Right lung (tissue), 5 donors: Measurements from ENCODE around the gene PRRC2C. TPM values are rescaled to one million over a fixed set of nuclear protein-coding genes. Genes with fewer than 3 reads are reported as not detected.
"Not testable (repeated sequence)": the region's sequence is repeated elsewhere in the genome, so short reads cannot be mapped to it uniquely, and the experiment has no call there.

Experiments used
- DNase-seq, 2 donors: peaks; one replicate each; pipeline ENCODE4 v3.0.0-alpha.2; 2013
- polyA plus RNA-seq, 5 donors: library from polyadenylated mRNA; unstranded; fragments of 120-200 nt; gene quantifications; one replicate each; pipeline versions ENCODE4 v1.2.1 to v1.2.3, GENCODE V29; 2013; ENCODE audit warnings: inconsistent platforms in 1 of 5, low replicate concordance in 1 of 5; ENCODE audit not compliant: insufficient read length in 5 of 5, insufficient read depth in 1 of 5

Gene PRRC2C
- polyA plus RNA-seq, 5 donors, result 88.3 to 131 (median 121) TPM

DNA sequence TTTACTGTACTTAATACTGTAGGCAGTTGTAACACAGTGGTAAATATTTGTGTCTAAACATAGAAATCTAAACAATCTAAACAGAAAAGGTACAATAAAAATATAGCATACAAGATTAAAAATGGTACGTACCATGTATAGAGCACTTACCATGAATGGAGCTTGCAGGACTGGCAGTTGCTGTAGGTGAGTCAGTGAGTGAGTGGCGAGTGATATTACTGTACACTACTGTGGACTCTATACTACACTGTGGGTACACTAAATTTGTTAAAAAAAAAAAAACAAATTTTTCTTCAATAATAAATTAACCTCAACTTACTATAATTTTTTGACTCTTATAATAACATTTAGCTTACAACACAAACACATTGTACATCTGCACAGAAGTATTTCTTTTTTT lies 97.3 kb downstream of the PRRC2C start:
- DNase-seq, result no peak

DNA sequence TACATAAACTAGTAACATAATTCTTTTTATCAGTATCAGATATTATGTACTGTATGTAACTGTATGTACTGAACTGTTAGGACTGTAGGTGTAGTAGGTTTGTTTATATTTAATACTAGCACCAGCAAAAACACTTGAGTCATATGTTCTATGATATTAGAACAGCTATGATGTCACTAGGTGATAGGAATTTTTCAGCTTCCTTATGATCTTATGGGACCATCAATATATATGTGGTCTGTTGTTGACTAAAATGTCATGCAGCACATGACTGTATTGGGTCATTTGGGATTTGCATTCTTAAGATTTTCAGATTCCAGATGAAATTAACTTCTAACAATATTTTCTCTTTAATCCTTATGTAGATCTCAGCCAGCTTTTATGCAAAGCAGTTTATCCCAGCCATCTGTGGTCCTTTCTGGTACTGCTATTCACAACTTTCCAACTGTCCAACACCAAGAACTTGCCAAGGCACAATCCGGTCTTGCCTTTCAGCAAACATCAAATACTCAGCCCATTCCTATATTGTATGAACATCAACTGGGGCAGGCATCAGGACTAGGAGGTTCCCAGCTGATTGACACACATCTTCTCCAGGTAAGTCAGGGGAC lies 98.4 kb downstream of the PRRC2C start:
- no peak for DNase-seq

DNA sequence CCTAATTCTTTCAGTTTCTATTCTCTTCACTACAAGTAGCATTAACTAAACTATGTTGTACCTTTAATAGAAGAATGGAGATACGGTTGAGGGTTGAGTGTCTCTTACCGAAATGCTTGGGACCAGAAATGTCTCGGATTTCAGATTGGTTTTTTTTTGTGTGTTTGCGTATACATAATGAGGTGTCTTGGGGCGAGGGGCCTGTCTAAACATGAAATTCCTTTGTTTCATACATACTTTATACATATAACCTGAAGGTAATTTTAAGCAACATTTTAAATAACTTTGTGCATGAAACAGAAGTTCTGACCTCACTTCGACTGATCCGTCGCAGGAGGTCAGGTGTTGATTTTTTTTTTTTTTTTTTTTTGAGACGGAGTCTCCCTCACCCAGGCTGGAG lies 100.4 kb downstream of the PRRC2C start:
- DNase-seq, result no peak

DNA sequence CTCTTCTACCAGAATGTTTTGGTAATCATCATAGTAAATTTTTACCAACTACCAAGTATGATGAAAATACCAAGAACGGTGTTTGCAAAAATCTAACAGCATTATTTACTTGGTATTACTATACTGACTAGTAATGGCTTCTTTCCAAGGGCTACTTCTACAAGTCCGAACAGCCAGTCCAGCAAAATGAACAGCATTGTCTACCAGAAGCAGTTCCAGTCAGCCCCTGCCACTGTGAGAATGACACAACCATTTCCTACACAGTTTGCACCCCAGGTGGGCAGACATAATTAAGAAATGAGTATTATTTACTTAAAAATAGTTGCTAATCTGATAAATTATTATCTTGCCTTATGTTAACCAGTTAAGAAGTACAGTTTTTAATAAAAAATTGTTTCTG lies 102.9 kb downstream of the PRRC2C start:
- DNase-seq, result no peak

DNA sequence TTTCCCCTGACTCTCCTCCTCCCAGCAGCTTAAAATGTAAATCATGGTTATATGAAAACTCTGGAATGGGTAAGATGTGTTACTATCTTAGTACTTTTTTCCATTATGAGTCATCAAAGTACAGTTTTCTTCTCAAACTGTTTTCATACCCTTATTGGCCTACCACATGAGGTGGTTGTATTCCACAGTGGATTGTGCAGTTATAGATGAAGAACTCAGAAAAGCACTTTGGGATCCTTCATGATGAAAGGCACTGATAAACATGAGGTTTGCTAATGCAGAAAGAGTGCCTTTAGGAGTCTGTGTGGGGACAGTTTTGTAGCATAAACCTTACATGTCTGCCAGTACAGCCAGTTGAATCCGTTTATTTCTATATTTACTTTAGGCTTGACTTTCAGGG lies 104.7 kb downstream of the PRRC2C start:
- no peak for DNase-seq

DNA sequence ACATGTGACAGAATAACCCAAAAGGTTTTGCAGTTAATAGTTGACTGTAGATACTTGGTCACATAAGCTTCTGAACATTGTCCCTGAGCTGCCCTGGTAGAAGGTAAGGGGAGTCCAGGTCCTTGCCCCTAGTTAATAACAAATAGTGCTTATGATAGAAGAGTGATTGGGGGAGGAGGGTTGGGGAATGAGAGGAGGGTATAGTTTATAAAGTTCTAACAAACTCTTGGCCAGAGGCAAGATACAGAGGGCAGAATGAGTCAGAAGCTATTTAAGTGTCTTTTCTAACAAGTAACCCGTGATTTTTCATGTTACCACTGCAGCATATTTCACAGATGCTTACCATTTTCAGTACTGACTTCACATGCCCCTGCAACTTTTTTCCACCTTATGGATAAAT lies 110.0 kb downstream of the PRRC2C start:
- no peak for DNase-seq

DNA sequence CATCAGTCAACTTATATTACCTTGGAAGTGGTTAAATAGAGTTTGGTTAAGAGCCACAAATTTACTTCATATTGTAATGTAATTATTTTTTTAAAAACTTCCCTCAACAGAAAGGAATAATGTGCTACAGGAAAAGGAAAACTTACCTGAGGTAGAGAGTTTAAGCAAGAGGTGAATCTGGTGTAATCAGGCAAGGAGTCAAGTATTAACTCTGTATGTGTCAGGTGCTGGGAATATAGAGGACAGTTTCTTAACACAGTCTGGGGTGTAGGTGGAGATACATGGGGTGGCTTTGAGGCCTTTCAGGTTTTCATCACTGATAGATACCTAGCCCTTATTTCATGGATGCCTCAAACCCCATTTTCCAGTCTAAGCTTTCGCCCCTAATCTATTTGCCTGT lies 110.8 kb downstream of the PRRC2C start:
- DNase-seq, result no peak

DNA sequence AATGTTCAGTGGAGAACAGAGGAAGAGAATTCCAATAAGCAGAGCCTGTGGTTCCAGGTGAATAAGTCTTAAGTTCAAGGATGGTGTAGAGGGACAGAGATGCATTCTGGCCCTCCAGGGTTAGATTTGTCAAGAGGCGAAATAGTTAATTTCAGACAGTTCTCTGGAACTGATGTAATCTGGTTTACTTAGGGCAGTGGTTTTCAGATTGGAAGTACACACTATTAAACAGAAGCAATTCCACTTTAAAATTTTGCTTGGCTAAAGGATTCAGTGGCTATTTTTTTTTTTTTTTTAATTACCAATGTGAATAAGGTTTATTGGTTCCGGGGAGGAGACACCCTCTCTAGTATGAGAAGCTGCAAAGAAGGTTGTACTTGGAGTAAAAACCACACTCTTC lies 111.4 kb downstream of the PRRC2C start:
- no peak for DNase-seq

DNA sequence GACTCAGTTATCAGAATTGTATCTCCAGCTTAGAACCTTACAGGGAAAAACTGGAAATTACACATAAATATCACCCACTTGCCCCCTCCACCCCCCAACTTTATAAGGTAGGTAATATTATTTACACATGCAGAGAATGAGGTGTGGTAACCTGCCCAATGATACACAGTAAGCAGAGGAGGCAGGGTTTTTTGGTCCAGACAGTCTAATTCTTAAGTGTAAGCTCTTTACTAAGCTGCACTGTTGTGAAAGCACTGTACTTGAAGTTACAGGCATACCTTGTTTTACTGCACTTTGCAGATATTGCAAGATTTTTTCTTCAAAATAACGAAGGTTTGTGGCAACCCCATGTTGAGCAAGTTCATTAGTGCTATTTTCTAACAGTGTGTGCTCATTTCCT lies 111.9 kb downstream of the PRRC2C start:
- DNase-seq, result no peak

DNA sequence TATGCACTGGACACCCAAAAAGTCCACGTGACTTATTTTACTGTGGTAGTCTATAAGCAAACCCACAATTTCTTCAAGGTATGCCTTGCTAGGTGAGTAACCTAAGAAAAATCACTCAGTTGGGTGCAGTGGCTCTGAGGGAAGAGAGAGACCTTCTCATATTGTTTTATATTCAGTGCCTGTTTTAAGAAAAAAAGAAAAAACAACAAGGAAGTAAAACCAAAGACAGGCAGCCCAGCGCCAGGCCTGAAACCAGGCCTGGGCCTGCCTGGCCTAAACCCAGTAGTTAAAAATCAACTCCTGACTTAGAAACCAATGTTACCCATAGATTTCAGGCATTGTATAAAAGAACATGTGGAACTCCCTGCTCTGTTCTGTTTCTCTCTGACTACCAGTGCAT lies 115.0 kb downstream of the PRRC2C start:
- not testable (repeated sequence) for DNase-seq

DNA sequence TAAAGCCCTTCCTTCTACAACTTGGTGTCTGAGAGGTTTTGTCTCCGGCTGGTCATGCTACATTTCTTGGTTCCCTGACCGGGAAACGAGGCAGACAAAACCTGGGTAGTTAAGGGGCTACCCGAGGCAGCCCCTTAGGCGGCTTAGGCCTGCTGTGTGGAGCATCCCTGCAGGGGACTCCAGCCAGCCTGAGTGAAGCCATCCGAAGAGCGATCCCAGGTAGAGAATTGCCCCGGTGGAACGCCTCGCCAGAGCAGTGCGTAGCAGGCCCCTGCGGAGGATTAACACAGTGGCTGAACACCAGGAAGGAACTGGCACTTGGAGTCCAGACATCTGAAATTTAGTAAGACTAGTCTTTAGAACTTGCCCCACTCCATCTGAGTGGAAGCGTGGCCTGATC lies 115.5 kb downstream of the PRRC2C start:
- no peak for DNase-seq

DNA sequence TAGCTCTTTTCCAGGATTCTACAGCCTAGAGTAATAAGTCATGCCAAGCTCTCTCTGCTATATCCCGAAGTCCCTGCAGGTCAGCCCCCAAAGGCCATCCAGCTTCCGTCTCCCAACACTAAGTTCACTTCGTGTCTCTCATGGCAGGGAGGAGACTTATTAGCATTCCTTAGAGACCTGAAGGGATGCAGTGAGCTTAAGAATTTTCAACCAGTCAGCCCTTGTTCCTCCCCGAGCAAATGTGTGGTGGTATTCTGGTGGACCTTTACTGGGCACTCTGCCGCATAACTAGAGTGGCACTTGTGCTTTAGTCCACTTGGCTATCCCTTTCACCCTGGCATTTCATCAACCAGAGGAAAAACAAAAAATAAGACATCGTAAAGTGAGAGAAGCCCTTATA lies 117.7 kb downstream of the PRRC2C start:
- DNase-seq, result not testable (repeated sequence)

DNA sequence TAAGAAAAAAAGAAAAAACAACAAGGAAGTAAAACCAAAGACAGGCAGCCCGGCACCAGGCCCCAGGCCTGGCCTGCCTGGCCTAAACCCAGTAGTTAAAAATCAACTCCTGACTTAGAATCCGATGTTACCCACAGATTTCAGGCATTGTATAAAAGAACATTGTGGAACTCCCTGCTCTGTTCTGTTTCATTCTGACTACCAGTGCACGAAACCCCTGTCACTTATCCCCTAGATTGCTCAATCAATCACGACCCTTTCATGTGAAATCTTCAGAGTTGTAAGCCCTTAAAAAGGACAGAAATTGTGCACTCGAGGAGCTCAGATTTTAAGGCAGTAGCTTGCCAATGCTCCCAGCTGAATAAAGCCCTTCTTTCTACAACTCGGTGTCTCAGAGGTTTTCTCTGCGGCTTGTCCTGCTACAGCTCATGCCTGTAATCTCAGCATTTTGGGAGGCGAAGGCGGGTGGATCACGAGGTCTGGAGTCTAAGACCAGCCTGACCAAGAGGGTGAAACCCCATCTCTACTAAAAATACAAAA lies 121.1 kb downstream of the PRRC2C start:
- no peak for DNase-seq

DNA sequence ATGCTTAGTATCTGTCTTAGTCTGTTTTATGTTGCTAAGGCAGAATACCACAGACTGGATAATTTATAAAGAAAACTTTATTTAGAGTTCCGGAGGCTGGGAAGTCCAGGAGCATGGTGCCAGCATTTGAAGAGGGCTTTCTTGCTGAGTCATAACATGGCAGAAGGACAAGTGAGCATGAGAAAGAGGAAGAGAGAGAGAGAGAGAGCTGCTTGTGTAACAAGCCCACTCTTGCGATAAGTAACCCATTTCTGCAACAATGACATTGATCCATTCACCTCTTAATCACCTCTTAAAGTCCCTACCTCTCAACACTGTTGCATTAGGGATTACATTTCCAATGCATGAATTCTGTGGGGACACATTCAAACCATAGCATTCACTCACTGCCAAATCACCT lies 125.1 kb downstream of the PRRC2C start:
- DNase-seq, result no peak

DNA sequence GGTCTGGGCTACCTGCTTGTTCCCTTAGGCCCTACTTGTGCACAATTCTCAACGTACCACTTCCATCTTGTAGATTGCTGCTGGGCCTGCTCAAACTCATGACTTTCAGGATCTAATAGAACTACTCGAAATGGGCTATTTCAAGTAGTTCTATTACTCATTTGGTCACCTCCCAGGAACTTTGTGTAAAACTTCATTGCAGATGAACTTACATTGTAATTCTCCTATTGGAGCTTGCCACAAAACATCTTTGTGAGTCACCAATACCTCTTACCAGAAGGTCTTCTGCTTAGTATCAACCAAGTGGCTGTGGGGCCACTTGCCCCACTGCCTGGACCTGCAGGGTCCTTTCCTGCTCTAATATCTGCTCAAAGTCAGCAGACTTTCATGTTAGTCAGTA lies 126.0 kb downstream of the PRRC2C start:
- DNase-seq, result no peak

DNA sequence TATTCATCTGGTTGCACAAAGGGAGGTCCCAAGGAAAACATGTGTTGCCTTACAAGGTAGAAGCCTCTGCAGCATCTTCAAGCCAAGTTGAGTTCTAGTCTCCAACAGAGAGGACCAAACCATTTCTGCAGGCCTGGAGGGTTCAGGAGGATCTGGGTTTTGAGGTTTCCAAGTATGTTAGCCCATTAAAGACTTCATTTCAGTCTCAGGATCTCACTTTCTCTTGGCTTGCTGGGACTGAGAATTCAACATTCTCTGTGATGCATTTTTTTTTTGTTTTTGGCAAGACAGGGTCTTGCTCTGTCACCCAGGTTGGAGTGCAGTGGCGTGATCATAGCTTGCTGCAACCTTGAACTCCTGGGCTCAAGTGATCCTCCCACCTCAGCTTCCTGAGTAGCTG lies 128.0 kb downstream of the PRRC2C start:
- no peak for DNase-seq

DNA sequence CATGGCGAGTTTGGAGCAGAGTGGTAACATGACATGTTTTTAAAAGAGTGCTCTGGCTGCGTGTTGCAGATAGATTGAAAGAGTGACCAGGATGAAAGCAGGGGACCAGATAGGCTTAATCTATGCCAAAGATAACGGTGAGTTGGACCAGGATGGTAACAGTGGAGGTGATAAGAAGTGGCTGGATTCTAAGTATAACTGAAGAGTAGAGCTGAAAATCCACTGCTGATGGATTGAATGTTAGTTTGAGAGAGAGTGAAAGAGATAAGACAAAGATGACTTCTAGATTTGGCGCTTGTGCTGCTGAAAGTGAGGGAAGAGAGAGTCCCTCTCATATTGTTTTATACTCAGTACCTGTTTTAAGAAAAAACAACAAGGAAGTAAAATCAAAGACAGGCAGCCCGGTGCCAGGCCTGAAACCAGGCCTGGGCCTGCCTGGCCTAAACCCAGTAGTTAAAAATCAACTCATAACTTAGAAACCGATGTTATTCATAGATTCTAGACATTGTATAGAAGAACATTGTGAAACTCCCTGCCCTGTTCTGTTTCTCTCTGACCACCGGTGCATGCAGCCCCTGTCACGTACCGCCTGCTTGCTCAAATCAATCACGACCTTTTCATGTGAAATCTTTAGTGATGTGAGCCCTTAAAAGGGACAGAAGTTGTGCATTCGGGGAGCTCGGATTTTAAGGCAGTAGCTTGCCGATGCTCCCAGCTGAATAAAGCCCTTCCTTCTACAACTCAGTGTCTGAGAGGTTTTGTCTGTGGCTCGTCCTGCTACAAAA lies 130.0 kb downstream of the PRRC2C start:
- DNase-seq, result not testable (repeated sequence)

DNA sequence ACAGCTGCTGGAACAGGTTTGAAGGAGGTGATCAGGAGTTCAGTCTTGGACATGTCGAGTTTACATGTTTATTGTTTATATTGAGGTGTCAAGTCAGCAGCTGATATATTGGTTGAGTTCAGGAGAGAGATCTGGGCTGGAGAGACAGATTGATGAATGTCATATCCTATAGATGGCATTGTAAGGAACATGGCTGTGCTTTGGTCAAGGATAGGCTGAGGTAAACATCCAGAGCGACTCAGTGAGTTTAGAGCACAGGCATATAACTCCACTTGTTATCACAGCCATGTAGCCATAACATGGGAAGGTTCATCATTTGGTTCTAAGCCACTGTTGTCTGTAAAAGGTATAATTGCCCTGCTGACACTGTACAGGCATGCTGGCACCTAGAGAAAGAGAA lies 131.3 kb downstream of the PRRC2C start:
- no peak for DNase-seq

DNA sequence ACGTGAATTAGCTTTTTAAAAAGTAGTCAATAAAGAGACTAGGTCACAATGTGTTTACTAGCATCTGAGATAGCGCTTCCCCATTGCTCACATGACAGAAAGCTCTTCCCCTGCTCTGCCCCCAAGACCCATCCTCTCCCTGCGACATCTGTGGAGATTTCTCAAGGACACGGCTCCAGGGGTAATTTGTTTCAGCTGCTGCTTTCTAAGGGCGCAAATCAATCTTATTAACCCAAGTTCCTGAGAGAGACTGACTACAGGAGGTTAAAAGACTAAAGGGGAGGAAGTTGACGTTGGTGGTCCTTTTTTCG lies 136.8 kb downstream of the PRRC2C start, which contains the start of gene MYOCOS:
MYOCOS (plus strand) TSS at position 92 of the 311 bp plus-strand sequence. CDS start 1,641 bp downstream, outside the sequence.
- DNase-seq, result no peak

DNA sequence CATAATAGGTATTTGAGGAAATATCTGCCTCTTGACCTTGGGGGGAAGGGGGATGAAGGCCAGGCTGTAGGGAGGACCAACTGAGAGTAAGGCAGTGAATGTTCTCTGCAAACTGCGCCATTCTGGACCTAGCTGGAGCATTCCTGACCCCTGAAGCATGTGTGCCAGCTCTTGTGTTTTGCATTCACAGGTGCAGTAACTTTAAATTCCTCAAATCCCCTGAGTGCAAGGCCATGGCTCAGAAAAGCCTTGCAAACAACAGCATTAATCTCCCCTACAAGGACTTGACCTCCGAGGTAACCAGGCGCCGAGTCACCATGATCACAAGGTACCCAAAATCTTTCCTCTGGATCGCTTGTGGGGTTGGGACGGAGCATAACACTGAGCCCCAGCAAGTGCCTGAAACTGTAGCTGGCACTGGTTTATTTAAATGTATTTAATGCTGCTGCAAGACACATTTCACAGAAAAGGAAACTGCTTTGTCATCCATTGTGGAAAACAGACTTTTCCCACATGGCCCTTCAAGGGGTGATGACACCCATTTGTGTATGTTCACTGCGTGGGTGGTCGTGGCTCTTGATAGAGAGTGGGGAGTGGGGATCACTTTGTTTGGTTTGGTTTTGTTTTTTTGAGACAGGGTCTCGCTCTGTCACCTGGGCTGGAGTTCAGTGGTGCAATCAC lies 138.5 kb downstream of the PRRC2C start:
- no peak for DNase-seq

DNA sequence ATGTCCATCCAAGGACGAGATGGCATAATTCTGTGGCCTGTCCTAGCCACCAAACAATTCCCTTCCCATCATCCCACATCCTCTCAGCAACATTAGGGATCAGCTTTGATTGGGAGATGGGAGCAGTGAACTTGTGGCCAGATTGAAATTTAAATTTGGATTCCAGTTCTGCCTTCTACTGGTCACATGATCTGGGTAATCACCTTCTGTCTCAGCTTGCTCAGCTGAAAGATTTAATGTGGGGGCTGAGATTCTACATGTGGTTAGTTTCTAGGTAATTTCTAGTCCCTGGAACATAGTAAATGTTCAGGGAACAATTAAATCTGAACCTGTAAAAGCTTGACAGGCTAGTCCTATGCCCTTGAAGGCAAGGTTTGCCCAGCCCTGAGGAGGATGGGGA lies 139.9 kb downstream of the PRRC2C start:
- DNase-seq, result no peak

DNA sequence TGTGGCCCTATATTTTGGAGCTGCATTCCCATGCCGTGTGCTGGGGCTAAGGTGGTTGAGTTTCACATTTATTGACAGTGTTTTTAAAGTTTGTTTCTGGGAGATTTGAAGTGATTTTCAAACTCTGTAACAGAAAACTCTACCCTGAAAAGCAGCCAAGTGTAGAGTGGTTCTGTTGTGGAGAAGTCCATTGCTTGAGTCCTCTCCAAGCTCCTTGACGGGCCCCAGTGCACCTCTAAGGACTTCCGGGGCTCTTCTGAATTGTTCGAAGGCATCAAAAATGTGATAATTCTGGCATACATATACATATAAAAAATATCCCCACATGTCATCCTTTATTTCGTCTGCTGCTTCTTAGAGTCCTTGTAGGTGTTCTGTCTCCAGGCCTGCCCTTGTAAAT lies 141.7 kb downstream of the PRRC2C start:
- DNase-seq, result no peak

DNA sequence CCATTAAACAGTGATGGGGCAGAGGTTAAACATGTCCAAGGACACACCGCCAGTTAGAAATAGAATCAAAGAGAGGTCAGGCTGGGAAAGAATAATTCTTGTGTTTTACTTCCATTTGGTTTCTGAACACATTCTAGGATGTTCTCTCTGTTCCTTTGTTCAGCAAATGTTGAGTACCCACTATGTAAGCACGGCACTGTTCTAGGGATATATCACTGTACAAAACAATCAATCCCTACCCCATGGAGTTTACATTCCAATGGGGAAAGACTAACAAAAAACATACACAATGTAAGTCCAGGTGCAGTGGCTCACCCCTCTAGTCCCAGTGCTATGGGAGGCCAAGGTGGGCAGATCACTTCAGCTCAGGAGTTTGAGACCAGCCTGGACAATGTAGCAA lies 142.9 kb downstream of the PRRC2C start:
- no peak for DNase-seq
